Lung (tissue), 12 donors: Measurements from ENCODE around the gene NCAPH2. TPM values are rescaled to one million over a fixed set of nuclear protein-coding genes. Genes with fewer than 3 reads are reported as not detected.
A peak's percentile ranks its signal among the peaks of the same experiment; 100 is the strongest.

Experiments used
- ATAC-seq: fragments of 200-7000 bp; cut with Tn5 transposase; one replicate; pipeline ENCODE4 v1.9.1; 2020; ENCODE audit warnings: moderate number of reproducible peaks; ENCODE audit not compliant: insufficient read depth, low FRiP score
- DNase-seq, 3 donors: peaks; one replicate each; pipeline ENCODE4 v3.0.0-alpha.2; 2013 to 2017
- H3K27ac ChIP-seq, 2 donors: one replicate each; pipeline ENCODE4 v1.5.1; 2013; ENCODE audit warnings: mild to moderate bottlenecking in 2 of 2, moderate library complexity in 2 of 2, control low read depth in 1 of 2, inconsistent platforms in 1 of 2, low read depth in 1 of 2, low read length in 1 of 2
- H3K27me3 ChIP-seq, 3 donors: one replicate each; pipeline ENCODE4 v1.5.1; 2013; ENCODE audit warnings: low read length in 2 of 3; ENCODE audit not compliant: control insufficient read depth in 3 of 3, insufficient read depth in 3 of 3
- H3K36me3 ChIP-seq, 4 donors: one replicate each; pipeline ENCODE4 v1.5.1; 2013; ENCODE audit warnings: low read length in 4 of 4, mild to moderate bottlenecking in 1 of 4, moderate library complexity in 1 of 4; ENCODE audit not compliant: control insufficient read depth in 4 of 4, insufficient read depth in 4 of 4
- H3K4me1 ChIP-seq, 5 donors: one replicate each; pipeline ENCODE4 v1.5.1; 2013; ENCODE audit warnings: low read length in 5 of 5, mild to moderate bottlenecking in 2 of 5, moderate library complexity in 1 of 5; ENCODE audit not compliant: control insufficient read depth in 5 of 5, insufficient read depth in 5 of 5
- H3K4me3 ChIP-seq: one replicate; pipeline ENCODE4 v1.5.1; 2013; ENCODE audit warnings: mild to moderate bottlenecking, control low read depth, moderate library complexity
- H3K9ac ChIP-seq, 2 donors: one replicate each; pipeline ENCODE4 v1.5.1; 2013; ENCODE audit warnings: low read length in 2 of 2, control low read depth in 1 of 2; ENCODE audit not compliant: insufficient read depth in 1 of 2
- H3K9me3 ChIP-seq, 4 donors: one replicate each; pipeline ENCODE4 v1.5.1; 2013; ENCODE audit warnings: low read length in 3 of 4, mild to moderate bottlenecking in 1 of 4, moderate library complexity in 1 of 4; ENCODE audit not compliant: control insufficient read depth in 4 of 4, insufficient read depth in 3 of 4
- WGBS, 2 donors: extraction: QIAGEN DNeasy Blood & Tissue Kit; methylation state at CpG; one replicate each; pipeline ENCODE4 v1.1.7; 2013; 5-methylcytosine and 5-hydroxymethylcytosine counted together
- polyA plus RNA-seq, 2 donors: library from polyadenylated mRNA; stranded (reverse); fragments of 200-250 nt; gene quantifications; one replicate each; pipeline ENCODE4 v1.2.1, GENCODE V29; 2013
- total RNA-seq, 2 donors: library from RNA; depleted of rRNA in 1 of 2; stranded (reverse); fragments of >200 nt in 1 of 2; gene quantifications; one replicate each; pipeline ENCODE4 v1.2.1, GENCODE V29; 2014 to 2021
- TF ChIP-seq, protein P1 (sequence below): IDR thresholded peaks from 2 replicates; pipeline ENCODE4 v1.5.1; 2012; ENCODE audit warnings: mild to moderate bottlenecking; ENCODE audit errors: control extremely low read depth, extremely low read depth
- donor health status: control.
- donor health status: control.
- donor health status: Bipolar disorder and iron deficiency.
- donor health status: healthy.
- donor health status: DM: yes; HTN: yes; CAD: no.

NCAPH2 gene
- total and polyA plus RNA-seq, 4 donors, result 27.8 to 64.4 (median 43.2) TPM

GRCh38 chr22:50463188-50463900, 44.7 kb upstream of the NCAPH2 start:
- ATAC-seq (no peak), DNase-seq (no peak)
- H3K36me3 ChIP-seq, result peaks cover 22 to 96% (median 41%) of the 10 kb centered on the region in 4 donors
- WGBS, 2 donors, result 94 to 95% methylated on average over 26 to 28 of the region's 28 CpGs
- H3K4me3 ChIP-seq, result no peak overlapping the region
- peaks cover 0 to 8% (median 0%) of the 10 kb centered on the region in 5 donors for H3K4me1 ChIP-seq
- no peaks in the 10 kb centered on the region for H3K9me3 ChIP-seq
- TF ChIP-seq, protein P1, sequence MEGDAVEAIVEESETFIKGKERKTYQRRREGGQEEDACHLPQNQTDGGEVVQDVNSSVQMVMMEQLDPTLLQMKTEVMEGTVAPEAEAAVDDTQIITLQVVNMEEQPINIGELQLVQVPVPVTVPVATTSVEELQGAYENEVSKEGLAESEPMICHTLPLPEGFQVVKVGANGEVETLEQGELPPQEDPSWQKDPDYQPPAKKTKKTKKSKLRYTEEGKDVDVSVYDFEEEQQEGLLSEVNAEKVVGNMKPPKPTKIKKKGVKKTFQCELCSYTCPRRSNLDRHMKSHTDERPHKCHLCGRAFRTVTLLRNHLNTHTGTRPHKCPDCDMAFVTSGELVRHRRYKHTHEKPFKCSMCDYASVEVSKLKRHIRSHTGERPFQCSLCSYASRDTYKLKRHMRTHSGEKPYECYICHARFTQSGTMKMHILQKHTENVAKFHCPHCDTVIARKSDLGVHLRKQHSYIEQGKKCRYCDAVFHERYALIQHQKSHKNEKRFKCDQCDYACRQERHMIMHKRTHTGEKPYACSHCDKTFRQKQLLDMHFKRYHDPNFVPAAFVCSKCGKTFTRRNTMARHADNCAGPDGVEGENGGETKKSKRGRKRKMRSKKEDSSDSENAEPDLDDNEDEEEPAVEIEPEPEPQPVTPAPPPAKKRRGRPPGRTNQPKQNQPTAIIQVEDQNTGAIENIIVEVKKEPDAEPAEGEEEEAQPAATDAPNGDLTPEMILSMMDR, result no peak
- H3K27ac ChIP-seq, result no peak overlapping the region
- no peak overlapping the region for H3K9ac ChIP-seq
- H3K27me3 ChIP-seq, result no peaks in the 10 kb centered on the region

DNA sequence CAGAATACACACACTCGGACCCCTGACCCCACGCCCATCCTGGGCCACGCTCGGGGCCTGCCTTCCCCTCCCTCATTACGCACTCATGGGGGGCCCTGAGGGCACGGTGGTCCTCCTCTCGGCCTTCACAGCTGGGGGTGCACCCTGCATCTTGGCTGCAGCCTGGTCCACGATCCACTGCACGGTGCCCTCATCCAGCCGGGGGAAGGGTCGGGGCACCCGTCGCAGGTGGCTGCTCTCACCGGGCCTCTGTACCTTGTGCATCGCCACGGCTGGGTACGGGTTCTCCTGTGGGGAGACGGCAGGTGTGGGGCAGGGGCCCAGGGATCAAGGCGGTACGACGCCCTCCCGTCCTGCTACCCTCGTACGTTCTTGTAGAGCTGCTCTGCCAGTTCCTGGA, 43.6 kb upstream of the NCAPH2 start:
- Histone ChIP-seq H3K27me3 (no peaks in the 10 kb centered on the region), H3K4me3 (no peak overlapping the region), H3K9me3 (no peaks in the 10 kb centered on the region), H3K36me3 (peaks cover 22 to 85% (median 35%) of the 10 kb centered on the region in 4 donors), H3K4me1 (peaks cover 0 to 8% (median 0%) of the 10 kb centered on the region in 5 donors), H3K27ac (no peak overlapping the region), H3K9ac (no peak overlapping the region)
- TF ChIP-seq, protein P1, result no peak
- DNase-seq (no peak), ATAC-seq (no peak)
- WGBS, 2 donors, result 93 to 95% methylated on average over 24 of the region's 24 CpGs

DNA sequence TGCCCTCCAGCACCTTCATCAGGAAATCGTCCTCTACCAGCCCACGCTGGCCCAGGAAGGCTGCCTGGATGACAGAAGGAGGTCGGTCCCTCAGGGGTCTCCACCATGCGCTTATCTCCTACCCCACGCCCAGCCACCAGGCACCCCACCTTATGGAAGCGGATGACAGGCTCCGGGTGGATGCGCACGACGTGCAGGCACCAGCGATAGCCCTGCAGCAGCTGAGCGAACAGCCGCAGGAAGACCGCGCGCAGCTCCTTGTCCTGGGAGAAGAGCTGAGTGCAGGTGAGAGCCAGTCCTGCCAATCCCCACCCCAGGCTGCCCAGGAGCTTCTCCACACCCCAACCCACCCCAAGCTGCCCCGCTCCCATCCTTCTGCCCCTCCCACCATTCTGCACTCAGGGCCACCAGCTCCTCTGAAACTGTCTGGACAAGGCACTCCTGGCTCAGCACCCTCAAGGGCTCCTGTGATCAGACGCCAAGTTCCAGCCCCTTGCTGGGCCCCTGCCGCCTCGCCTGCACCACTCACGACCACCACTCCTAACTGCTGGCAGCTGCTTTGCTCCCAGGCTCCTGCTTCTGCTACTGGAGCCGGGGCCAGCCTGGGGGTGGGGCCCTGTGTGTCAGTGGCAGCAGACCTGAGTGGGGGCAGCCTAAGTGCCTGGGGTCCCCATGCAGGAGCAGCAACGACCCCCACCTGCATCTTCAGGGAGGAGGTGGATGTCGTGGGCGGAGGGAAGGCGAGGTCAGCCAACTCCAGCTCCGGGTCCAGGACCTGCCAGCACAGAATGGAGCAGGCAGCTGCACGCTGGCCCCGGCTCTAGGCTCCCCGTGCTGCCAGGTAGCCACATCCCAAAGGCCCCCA, 42.7 kb upstream of the NCAPH2 start:
- no peak overlapping the region for H3K27ac ChIP-seq
- H3K4me1 ChIP-seq, result peaks cover 0 to 11% (median 3%) of the 10 kb centered on the region in 5 donors
- WGBS, 2 donors, result 93 to 95% methylated on average over 30 of the region's 30 CpGs
- no peaks in the 10 kb centered on the region for H3K27me3 ChIP-seq
- ATAC-seq, result no peak
- H3K9ac ChIP-seq, result no peak overlapping the region
- peak in 2 of 3 donors; percentile 67 to 69 for DNase-seq
- peaks cover 21 to 76% (median 30%) of the 10 kb centered on the region in 4 donors for H3K36me3 ChIP-seq
- H3K4me3 ChIP-seq, result no peak overlapping the region
- no peaks in the 10 kb centered on the region for H3K9me3 ChIP-seq
- TF ChIP-seq, protein P1, result no peak
